ENCODE measurements around the gene HJURP. TPM values are rescaled to one million over a fixed set of nuclear protein-coding genes. Genes with fewer than 3 reads are reported as not detected.

The HJURP gene
- total RNA-seq, 4 donors from 2014 or later = 0.20 to 1.1 TPM; not detected in 2

GRCh38 chr2:233821196-233821595, 33.1 kb downstream of the HJURP start:
- Histone ChIP-seq H3K27ac (no peak overlapping the region), H3K9me3 (no peaks in the 10 kb centered on the region), H3K36me3 (no peaks in the 10 kb centered on the region), H3K4me3 (no peak overlapping the region), H3K4me1 (no peaks in the 10 kb centered on the region), H3K27me3 (no peaks in the 10 kb centered on the region)
- TF ChIP-seq POLR2A (IDR thresholded peaks at IDR 0.05) (no peak), CTCF (IDR thresholded peaks at IDR 0.05 in 4 of 5, conservative IDR thresholded peaks at IDR 0.05 in 1 of 5) (no peak)
- no peak for DNase-seq
- no peak for ATAC-seq
- in situ Hi-C loops (cut with MboI; ENCODE audit: low sequenced_read_pairs in 4 of 4) (no loop called here), intact Hi-C loops (cut with DNase I; ENCODE audit: low total_unique reads) (no loop called here)

- intact Hi-C loops (cut with DNase I; ENCODE audit: low total_unique reads) = no loop called here
- TF ChIP-seq POLR2A (IDR thresholded peaks at IDR 0.05) = no peak
- no peak for TF ChIP-seq CTCF (IDR thresholded peaks at IDR 0.05 in 4 of 5, conservative IDR thresholded peaks at IDR 0.05 in 1 of 5)
Measured at GRCh38 chr2:233820774-233821105, 33.6 kb downstream of the HJURP start.

GRCh38 chr2:233819884-233820773, 34.2 kb downstream of the HJURP start:
- TF ChIP-seq CTCF (IDR thresholded peaks at IDR 0.05 in 4 of 5, conservative IDR thresholded peaks at IDR 0.05 in 1 of 5) (no peak), POLR2A (IDR thresholded peaks at IDR 0.05) (no peak)
- intact Hi-C loops (cut with DNase I; ENCODE audit: low total_unique reads) = no loop called here

More at GRCh38 chr2:233820774-233821105, 33.6 kb downstream of the HJURP start:
- no peaks in the 10 kb centered on the region for H3K27me3 ChIP-seq
- H3K4me3 ChIP-seq = no peak overlapping the region
- H3K27ac ChIP-seq = no peak overlapping the region
- no peak for DNase-seq
- in situ Hi-C loops (cut with MboI; ENCODE audit: low sequenced_read_pairs in 4 of 4) = no loop called here
- no peaks in the 10 kb centered on the region for H3K36me3 ChIP-seq
- H3K9me3 ChIP-seq = no peaks in the 10 kb centered on the region
- ATAC-seq = no peak
- no peaks in the 10 kb centered on the region for H3K4me1 ChIP-seq

GRCh38 chr2:233818639-233819621, 35.4 kb downstream of the HJURP start:
- Histone ChIP-seq H3K9me3 (no peaks in the 10 kb centered on the region), H3K4me1 (no peaks in the 10 kb centered on the region), H3K27ac (no peak overlapping the region), H3K36me3 (no peaks in the 10 kb centered on the region), H3K27me3 (no peaks in the 10 kb centered on the region), H3K4me3 (no peak overlapping the region)
- no peak for ATAC-seq
- intact Hi-C loops (cut with DNase I; ENCODE audit: low total_unique reads) (no loop called here), in situ Hi-C loops (cut with MboI; ENCODE audit: low sequenced_read_pairs in 4 of 4) (no loop called here)
- DNase-seq = no peak
- no peak for TF ChIP-seq CTCF (IDR thresholded peaks at IDR 0.05 in 4 of 5, conservative IDR thresholded peaks at IDR 0.05 in 1 of 5)
- TF ChIP-seq POLR2A (IDR thresholded peaks at IDR 0.05) = no peak

More at GRCh38 chr2:233819884-233820773, 34.2 kb downstream of the HJURP start:
- Histone ChIP-seq H3K9me3 (no peaks in the 10 kb centered on the region), H3K27ac (no peak overlapping the region), H3K4me3 (no peak overlapping the region), H3K27me3 (no peaks in the 10 kb centered on the region), H3K4me1 (no peaks in the 10 kb centered on the region), H3K36me3 (no peaks in the 10 kb centered on the region)
- no peak for DNase-seq
- in situ Hi-C loops (cut with MboI; ENCODE audit: low sequenced_read_pairs in 4 of 4) = no loop called here
- ATAC-seq = no peak
